GM18499 (cell line): ENCODE measurements around the gene CCHCR1.
"Not testable (repeated sequence)": the region's sequence is repeated elsewhere in the genome, so short reads cannot be mapped to it uniquely, and the experiment has no call there.

Experiments used
- ATAC-seq: cut with Tn5 transposase; IDR thresholded peaks from one replicate; pipeline ENCODE4 v1.9.1; 2021; ENCODE audit warnings: moderate number of reproducible peaks; ENCODE audit not compliant: insufficient read depth, unreplicated experiment

Gene CCHCR1

GRCh38 chr6:31183859-31184258 lies 26.3 kb upstream of the CCHCR1 start:
- ATAC-seq = not testable (repeated sequence)

- ATAC-seq = not testable (repeated sequence)
These were observed 25.7 kb upstream of the CCHCR1 start for GRCh38 chr6:31183287-31183686.

- no peak for ATAC-seq
These were observed 22.9 kb upstream of the CCHCR1 start for GRCh38 chr6:31180500-31180899.

- no peak for ATAC-seq
These were observed 22.3 kb upstream of the CCHCR1 start for GRCh38 chr6:31179896-31180295.

GRCh38 chr6:31179042-31179386 lies 21.4 kb upstream of the CCHCR1 start:
- ATAC-seq = no peak

GRCh38 chr6:31178143-31179041 lies 20.8 kb upstream of the CCHCR1 start:
- no peak for ATAC-seq

- no peak for ATAC-seq
These were observed 18.4 kb upstream of the CCHCR1 start for GRCh38 chr6:31175971-31176370.

GRCh38 chr6:31174378-31174777 lies 16.8 kb upstream of the CCHCR1 start:
- ATAC-seq = no peak

GRCh38 chr6:31173406-31173805 lies 15.8 kb upstream of the CCHCR1 start:
- no peak for ATAC-seq

- no peak for ATAC-seq
These were observed 15.4 kb upstream of the CCHCR1 start for GRCh38 chr6:31172973-31173384.

GRCh38 chr6:31171931-31172905 lies 14.6 kb upstream of the CCHCR1 start:
- no peak for ATAC-seq

GRCh38 chr6:31170987-31171671 lies 13.5 kb upstream of the CCHCR1 start:
- ATAC-seq = no peak

GRCh38 chr6:31170600-31170881 lies 12.9 kb upstream of the CCHCR1 start, which contains the start of gene POU5F1:
Gene POU5F1, minus strand, starts transcription at chr6:31170682. Its CDS starts 62 bp downstream, at chr6:31170620.
- no peak for ATAC-seq

- not testable (repeated sequence) for ATAC-seq
These were observed 12.4 kb upstream of the CCHCR1 start for GRCh38 chr6:31169858-31170599.

- no peak for ATAC-seq
These were observed 11.7 kb upstream of the CCHCR1 start for GRCh38 chr6:31169123-31169857.

GRCh38 chr6:31168606-31169005 lies 11.0 kb upstream of the CCHCR1 start:
- ATAC-seq = no peak

GRCh38 chr6:31165986-31166385 lies 8.4 kb upstream of the CCHCR1 start:
- ATAC-seq = no peak

GRCh38 chr6:31165064-31165832 lies 7.6 kb upstream of the CCHCR1 start:
- not testable (repeated sequence) for ATAC-seq
